HuH-7 (cell line): ENCODE results near the gene FOXK1.
A peak's percentile ranks its signal among the peaks of the same experiment; 100 is the strongest.
"Not testable (repeated sequence)": the region's sequence is repeated elsewhere in the genome, so short reads cannot be mapped to it uniquely, and the experiment has no call there.

ENCODE experiments used
- DNase-seq: peaks from one replicate; pipeline ENCODE4 v3.0.0; 2011; ENCODE audit warnings: low spot score

The FOXK1 gene

GRCh38 chr7:4681886-4682620 lies at the start of gene FOXK1:
TSS of gene FOXK1 (plus strand) at chr7:4682295. CDS start at chr7:4682309, 14 bp downstream.
- DNase-seq: peak; percentile 73

GRCh38 chr7:4633012-4633411 lies 49.1 kb upstream of the FOXK1 start:
- DNase-seq: no peak

GRCh38 chr7:4634166-4634565 lies 47.9 kb upstream of the FOXK1 start:
- no peak for DNase-seq

- DNase-seq: no peak
These were observed 43.1 kb upstream of the FOXK1 start for GRCh38 chr7:4638781-4639575.

GRCh38 chr7:4641091-4641666 lies 40.9 kb upstream of the FOXK1 start:
- DNase-seq: no peak

GRCh38 chr7:4641667-4642467 lies 40.2 kb upstream of the FOXK1 start:
- peak; percentile 92 for DNase-seq

- DNase-seq: no peak
These were observed 39.5 kb upstream of the FOXK1 start for GRCh38 chr7:4642468-4643203.

GRCh38 chr7:4643204-4643471 lies 39.0 kb upstream of the FOXK1 start:
- DNase-seq: not testable (repeated sequence)

GRCh38 chr7:4645246-4645645 lies 36.8 kb upstream of the FOXK1 start:
- DNase-seq: no peak

GRCh38 chr7:4648111-4648510 lies 34.0 kb upstream of the FOXK1 start:
- no peak for DNase-seq

GRCh38 chr7:4650433-4651047 lies 31.6 kb upstream of the FOXK1 start:
- no peak for DNase-seq

GRCh38 chr7:4653771-4654170 lies 28.3 kb upstream of the FOXK1 start:
- DNase-seq: no peak

- no peak for DNase-seq
These were observed 26.8 kb upstream of the FOXK1 start for GRCh38 chr7:4655311-4655710.

- DNase-seq: no peak
These were observed 26.2 kb upstream of the FOXK1 start for GRCh38 chr7:4655896-4656295.

- no peak for DNase-seq
These were observed 24.3 kb upstream of the FOXK1 start for GRCh38 chr7:4657640-4658417.

GRCh38 chr7:4659551-4660286 lies 22.4 kb upstream of the FOXK1 start:
- DNase-seq: no peak

GRCh38 chr7:4661871-4662270 lies 20.2 kb upstream of the FOXK1 start:
- no peak for DNase-seq

- DNase-seq: no peak
These were observed 18.7 kb upstream of the FOXK1 start for GRCh38 chr7:4663239-4664018.

- DNase-seq: no peak
These were observed 16.4 kb upstream of the FOXK1 start for GRCh38 chr7:4665661-4666060.
